K562 (cell line): ENCODE measurements around the gene HINT2. TPM values are rescaled to one million over a fixed set of nuclear protein-coding genes. Genes with fewer than 3 reads are reported as not detected.

Source experiments
- CBFA2T3 ChIP-seq: fragments of 450-650 bp; IDR thresholded peaks from 2 replicates; pipeline ENCODE4 v1.6.1; 2017
- HOXB6 ChIP-seq: fragments of 250-450 bp; sonication (Bioruptor Pico); IDR thresholded peaks from 2 replicates; pipeline ENCODE4 v1.5.1; 2022; ENCODE audit warnings: mild to moderate bottlenecking, borderline replicate concordance
- NRF1 ChIP-seq, 2 experiments: fragments of 450-650 bp; IDR thresholded peaks in 1 of 2; conservative IDR thresholded peaks in 1 of 2; 2 replicates each; pipeline ENCODE4 v1.6.1; 2014; ENCODE audit warnings: mild to moderate bottlenecking in 2 of 2
- POLR2H ChIP-seq: IDR thresholded peaks from 2 replicates; pipeline ENCODE4 v1.6.1; 2016; ENCODE audit warnings: missing genetic modification characterization, low read depth, mild to moderate bottlenecking, control low read depth, missing compliant biosample characterization, moderate library complexity
- RNF2 ChIP-seq: sonication (generic); IDR thresholded peaks from 2 replicates; pipeline ENCODE4 v1.6.1; 2016
- SAP30 ChIP-seq: fragments of 200-600 bp; sonication (generic); IDR thresholded peaks from 2 replicates; pipeline ENCODE4 v1.6.1; 2012; ENCODE audit warnings: borderline replicate concordance, low read depth, mild to moderate bottlenecking, moderate library complexity, low read length, control low read depth, inconsistent platforms; ENCODE audit not compliant: insufficient read depth, poor library complexity, severe bottlenecking
- TBP ChIP-seq: optimal IDR thresholded peaks from 2 replicates; pipeline ENCODE3; 2011; ENCODE audit warnings: low read depth, low read length, improper control_type of control experiment
- YY1 ChIP-seq, 3 experiments: IDR thresholded peaks; 2 replicates each; pipeline ENCODE4 v1.6.1; 2011; ENCODE audit warnings: low read length in 2 of 3, mild to moderate bottlenecking in 2 of 3, moderate library complexity in 2 of 3, borderline replicate concordance in 1 of 3, control low read depth in 1 of 3, low read depth in 1 of 3; ENCODE audit not compliant: insufficient read depth in 3 of 3, insufficient replicate concordance in 2 of 3, control insufficient read depth in 1 of 3, insufficient read length in 1 of 3; ENCODE audit errors: extremely low read depth in 1 of 3
- ZBTB7A ChIP-seq: IDR thresholded peaks from 2 replicates; pipeline ENCODE4 v1.6.1; 2011; ENCODE audit warnings: low read depth, mild to moderate bottlenecking, low read length, moderate library complexity, borderline replicate concordance; ENCODE audit not compliant: control insufficient read depth
- ZNF197 ChIP-seq: fragments of 200-800 bp; sonication (Bioruptor generic); IDR thresholded peaks from 2 replicates; pipeline ENCODE4 v1.6.1; 2016; ENCODE audit warnings: low read depth, missing genetic modification characterization, missing compliant biosample characterization
- ZNF316 ChIP-seq: fragments of 450-650 bp; IDR thresholded peaks from 2 replicates; pipeline ENCODE4 v1.6.1; 2016
- ZSCAN32 ChIP-seq: fragments of 450-650 bp; formaldehyde crosslinking; IDR thresholded peaks from 2 replicates; pipeline ENCODE4 v1.4.0; 2020; ENCODE audit warnings: mild to moderate bottlenecking, moderate library complexity
- polyA plus RNA-seq, 8 experiments: library from polyadenylated mRNA; depleted of rRNA in 4 of 8; stranded (reverse) in 5 of 8; unstranded in 3 of 8; fragments of >200 nt; fragmentation: Nextera tagmentation in 2 of 8; fragmentation: Illumina TruSeq in 1 of 8; extraction: Ambion mirVana in 2 of 8; extraction: Trizol in 1 of 8; gene quantifications; 2 replicates each; pipeline versions ENCODE4 v1.2.1 to v1.2.3, GENCODE V29; 2011 to 2014; ENCODE audit warnings: inconsistent platforms in 1 of 8, missing spikeins in 1 of 8
- total RNA-seq, 7 experiments: library from RNA; depleted of rRNA in 6 of 7; stranded (reverse); fragments of >200 nt in 6 of 7; fragmentation: Illumina TruSeq in 2 of 7; extraction: Trizol in 2 of 7; gene quantifications; 2 replicates each; pipeline versions ENCODE4 v1.2.1 to v1.2.3, GENCODE V29; 2011 to 2021; ENCODE audit warnings: low replicate concordance in 1 of 7
- TF ChIP-seq, protein P1 (sequence below): fragments of 450-650 bp; IDR thresholded peaks from one replicate; pipeline ENCODE4 v1.6.1; 2018; ENCODE audit warnings: mild to moderate bottlenecking, moderate library complexity; ENCODE audit not compliant: partially characterized antibody
- TF ChIP-seq, protein P2 (sequence below): fragments of 250-450 bp; sonication (Bioruptor Pico); IDR thresholded peaks from 2 replicates; pipeline ENCODE4 v1.8.0; 2021; ENCODE audit warnings: moderate library complexity, mild to moderate bottlenecking, inconsistent platforms
- TF ChIP-seq, protein P3 (sequence below): fragments of 450-650 bp; IDR thresholded peaks from 2 replicates; pipeline ENCODE4 v1.6.1; 2018; ENCODE audit warnings: mild to moderate bottlenecking, low read depth; ENCODE audit not compliant: partially characterized antibody
- TF ChIP-seq, protein P4 (sequence below): fragments of 450-650 bp; IDR thresholded peaks from 2 replicates; pipeline ENCODE4 v1.6.1; 2016; ENCODE audit warnings: borderline replicate concordance

The HINT2 gene
- total and polyA plus RNA-seq, 9 of the 15 experiments (the other 6 are each of a cell fraction or from before 2014, with no cell fraction given): 5.6 to 44.1 (median 27.9) TPM

DNA sequence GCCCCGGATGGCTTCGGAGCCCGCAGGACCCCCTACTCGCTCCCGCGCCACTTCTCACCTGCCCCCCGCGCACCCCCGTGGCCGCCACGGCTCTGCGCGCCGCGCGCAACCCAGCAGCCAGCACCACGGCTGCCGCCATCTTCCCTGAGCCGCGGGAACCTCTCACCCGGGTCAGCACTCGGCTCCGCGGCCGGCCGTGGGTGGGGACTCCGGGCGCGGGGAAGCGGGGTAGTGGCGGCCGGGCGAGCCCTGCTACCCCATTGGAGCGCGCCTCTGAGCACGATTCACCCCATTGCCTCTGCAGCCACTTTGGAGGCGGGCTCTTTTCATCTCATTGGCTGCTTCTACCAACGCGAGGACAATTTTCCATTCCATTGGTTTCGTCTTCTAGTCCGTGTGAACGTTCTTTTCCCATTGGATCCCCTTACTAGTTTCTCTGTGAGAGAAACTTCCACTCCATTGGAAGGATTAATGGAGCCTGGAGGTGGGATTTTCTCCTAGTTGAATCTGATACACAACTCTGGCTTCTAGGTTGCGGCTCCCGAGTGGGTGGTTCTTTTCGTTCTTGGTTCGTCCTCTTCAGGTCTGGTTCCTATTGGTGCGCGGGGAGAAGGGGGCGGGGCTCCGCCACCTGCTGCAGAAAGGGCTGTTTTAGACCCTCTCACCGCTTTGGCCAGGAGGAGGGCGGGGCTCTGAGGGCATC lies at the start of gene HINT2 (continued):
- TF ChIP-seq, protein P1, sequence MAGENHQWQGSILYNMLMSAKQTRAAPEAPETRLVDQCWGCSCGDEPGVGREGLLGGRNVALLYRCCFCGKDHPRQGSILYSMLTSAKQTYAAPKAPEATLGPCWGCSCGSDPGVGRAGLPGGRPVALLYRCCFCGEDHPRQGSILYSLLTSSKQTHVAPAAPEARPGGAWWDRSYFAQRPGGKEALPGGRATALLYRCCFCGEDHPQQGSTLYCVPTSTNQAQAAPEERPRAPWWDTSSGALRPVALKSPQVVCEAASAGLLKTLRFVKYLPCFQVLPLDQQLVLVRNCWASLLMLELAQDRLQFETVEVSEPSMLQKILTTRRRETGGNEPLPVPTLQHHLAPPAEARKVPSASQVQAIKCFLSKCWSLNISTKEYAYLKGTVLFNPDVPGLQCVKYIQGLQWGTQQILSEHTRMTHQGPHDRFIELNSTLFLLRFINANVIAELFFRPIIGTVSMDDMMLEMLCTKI: no peak
- TF ChIP-seq, protein P2, sequence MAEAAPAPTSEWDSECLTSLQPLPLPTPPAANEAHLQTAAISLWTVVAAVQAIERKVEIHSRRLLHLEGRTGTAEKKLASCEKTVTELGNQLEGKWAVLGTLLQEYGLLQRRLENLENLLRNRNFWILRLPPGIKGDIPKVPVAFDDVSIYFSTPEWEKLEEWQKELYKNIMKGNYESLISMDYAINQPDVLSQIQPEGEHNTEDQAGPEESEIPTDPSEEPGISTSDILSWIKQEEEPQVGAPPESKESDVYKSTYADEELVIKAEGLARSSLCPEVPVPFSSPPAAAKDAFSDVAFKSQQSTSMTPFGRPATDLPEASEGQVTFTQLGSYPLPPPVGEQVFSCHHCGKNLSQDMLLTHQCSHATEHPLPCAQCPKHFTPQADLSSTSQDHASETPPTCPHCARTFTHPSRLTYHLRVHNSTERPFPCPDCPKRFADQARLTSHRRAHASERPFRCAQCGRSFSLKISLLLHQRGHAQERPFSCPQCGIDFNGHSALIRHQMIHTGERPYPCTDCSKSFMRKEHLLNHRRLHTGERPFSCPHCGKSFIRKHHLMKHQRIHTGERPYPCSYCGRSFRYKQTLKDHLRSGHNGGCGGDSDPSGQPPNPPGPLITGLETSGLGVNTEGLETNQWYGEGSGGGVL (CRISPR knock-in tag): no peak
- TF ChIP-seq, protein P3, sequence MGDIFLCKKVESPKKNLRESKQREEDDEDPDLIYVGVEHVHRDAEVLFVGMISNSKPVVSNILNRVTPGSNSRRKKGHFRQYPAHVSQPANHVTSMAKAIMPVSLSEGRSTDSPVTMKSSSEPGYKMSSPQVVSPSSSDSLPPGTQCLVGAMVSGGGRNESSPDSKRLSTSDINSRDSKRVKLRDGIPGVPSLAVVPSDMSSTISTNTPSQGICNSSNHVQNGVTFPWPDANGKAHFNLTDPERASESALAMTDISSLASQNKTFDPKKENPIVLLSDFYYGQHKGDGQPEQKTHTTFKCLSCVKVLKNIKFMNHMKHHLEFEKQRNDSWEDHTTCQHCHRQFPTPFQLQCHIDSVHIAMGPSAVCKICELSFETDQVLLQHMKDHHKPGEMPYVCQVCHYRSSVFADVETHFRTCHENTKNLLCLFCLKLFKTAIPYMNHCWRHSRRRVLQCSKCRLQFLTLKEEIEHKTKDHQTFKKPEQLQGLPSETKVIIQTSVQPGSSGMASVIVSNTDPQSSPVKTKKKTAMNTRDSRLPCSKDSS: no peak
- TF ChIP-seq ZNF316 (no peak), ZNF197 (CRISPR knock-in tag) (no peak), TBP (peak; percentile 81), CBFA2T3 (no peak), HOXB6 (CRISPR knock-in tag) (no peak), ZSCAN32 (CRISPR knock-in tag) (no peak), ZBTB7A (peak; percentile 32; the same call in 1 of the 2 replicates), YY1 (IDR thresholded peaks at IDR 0.05; ENCODE audit: borderline replicate concordance in 1 of 3, control insufficient read depth in 1 of 3, extremely low read depth in 1 of 3, insufficient read depth in 3 of 3, insufficient read length in 1 of 3, insufficient replicate concordance in 2 of 3, low read depth in 1 of 3, low read length in 2 of 3) (peak; percentile 56 to 93 (median 87)), POLR2H (peak; percentile 76), NRF1 (conservative IDR thresholded peaks at IDR 0.05 in 1 of 2, IDR thresholded peaks at IDR 0.05 in 1 of 2) (peak; percentile 81 to 86), RNF2 (no peak), SAP30 (no peak)
- TF ChIP-seq, protein P4, sequence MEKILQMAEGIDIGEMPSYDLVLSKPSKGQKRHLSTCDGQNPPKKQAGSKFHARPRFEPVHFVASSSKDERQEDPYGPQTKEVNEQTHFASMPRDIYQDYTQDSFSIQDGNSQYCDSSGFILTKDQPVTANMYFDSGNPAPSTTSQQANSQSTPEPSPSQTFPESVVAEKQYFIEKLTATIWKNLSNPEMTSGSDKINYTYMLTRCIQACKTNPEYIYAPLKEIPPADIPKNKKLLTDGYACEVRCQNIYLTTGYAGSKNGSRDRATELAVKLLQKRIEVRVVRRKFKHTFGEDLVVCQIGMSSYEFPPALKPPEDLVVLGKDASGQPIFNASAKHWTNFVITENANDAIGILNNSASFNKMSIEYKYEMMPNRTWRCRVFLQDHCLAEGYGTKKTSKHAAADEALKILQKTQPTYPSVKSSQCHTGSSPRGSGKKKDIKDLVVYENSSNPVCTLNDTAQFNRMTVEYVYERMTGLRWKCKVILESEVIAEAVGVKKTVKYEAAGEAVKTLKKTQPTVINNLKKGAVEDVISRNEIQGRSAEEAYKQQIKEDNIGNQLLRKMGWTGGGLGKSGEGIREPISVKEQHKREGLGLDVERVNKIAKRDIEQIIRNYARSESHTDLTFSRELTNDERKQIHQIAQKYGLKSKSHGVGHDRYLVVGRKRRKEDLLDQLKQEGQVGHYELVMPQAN: no peak
